Esophagus squamous epithelium (tissue), 4 donors: ENCODE results near the gene KCNK6.
"Not testable (repeated sequence)": the region's sequence is repeated elsewhere in the genome, so short reads cannot be mapped to it uniquely, and the experiment has no call there.

Experiments
- POLR2A ChIP-seq, 4 donors: fragments of 450-650 bp; IDR thresholded peaks; one replicate each; pipeline ENCODE4 v1.6.1; 2017; ENCODE audit warnings: antibody characterized with exemption in 4 of 4, mild to moderate bottlenecking in 4 of 4, moderate library complexity in 3 of 4
- TF ChIP-seq, protein P1 (sequence below), 6 experiments: fragments of 450-650 bp in 4 of 6; fragments of 200-600 bp in 2 of 6; sonication (generic) in 2 of 6; IDR thresholded peaks; one replicate each; pipeline ENCODE4 v1.5.1; 2016 to 2019; ENCODE audit warnings: antibody characterized with exemption in 6 of 6, mild to moderate bottlenecking in 4 of 6, moderate library complexity in 4 of 6

DNA sequence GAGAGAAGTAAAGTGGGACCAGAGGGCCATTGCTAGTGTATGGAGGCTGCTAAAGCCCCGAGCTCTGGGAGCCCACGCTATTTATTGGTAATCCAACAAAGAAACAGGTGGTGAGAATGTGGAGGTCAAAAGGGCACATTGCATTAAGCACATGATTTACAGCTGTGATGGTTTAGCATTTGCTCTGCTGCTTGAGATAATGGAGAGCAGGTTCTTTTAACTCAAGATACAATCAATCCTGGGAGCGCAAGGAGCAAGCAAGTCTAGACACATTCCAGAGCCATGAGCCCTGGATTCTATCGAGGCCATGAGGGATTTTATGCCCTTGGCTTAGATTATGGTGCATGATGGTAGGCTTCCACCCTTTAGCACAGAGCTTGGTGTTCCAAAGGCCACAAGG, 19.4 kb downstream of the KCNK6 start:
- TF ChIP-seq, protein P1, sequence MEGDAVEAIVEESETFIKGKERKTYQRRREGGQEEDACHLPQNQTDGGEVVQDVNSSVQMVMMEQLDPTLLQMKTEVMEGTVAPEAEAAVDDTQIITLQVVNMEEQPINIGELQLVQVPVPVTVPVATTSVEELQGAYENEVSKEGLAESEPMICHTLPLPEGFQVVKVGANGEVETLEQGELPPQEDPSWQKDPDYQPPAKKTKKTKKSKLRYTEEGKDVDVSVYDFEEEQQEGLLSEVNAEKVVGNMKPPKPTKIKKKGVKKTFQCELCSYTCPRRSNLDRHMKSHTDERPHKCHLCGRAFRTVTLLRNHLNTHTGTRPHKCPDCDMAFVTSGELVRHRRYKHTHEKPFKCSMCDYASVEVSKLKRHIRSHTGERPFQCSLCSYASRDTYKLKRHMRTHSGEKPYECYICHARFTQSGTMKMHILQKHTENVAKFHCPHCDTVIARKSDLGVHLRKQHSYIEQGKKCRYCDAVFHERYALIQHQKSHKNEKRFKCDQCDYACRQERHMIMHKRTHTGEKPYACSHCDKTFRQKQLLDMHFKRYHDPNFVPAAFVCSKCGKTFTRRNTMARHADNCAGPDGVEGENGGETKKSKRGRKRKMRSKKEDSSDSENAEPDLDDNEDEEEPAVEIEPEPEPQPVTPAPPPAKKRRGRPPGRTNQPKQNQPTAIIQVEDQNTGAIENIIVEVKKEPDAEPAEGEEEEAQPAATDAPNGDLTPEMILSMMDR (IDR thresholded peaks at IDR 0.05) = not testable (repeated sequence)
- not testable (repeated sequence) for TF ChIP-seq POLR2A (IDR thresholded peaks at IDR 0.05)
